Measurements from ENCODE around the gene PLAC8L1. TPM values are rescaled to one million over a fixed set of nuclear protein-coding genes. Genes with fewer than 3 reads are reported as not detected.

Gene PLAC8L1, protein sequence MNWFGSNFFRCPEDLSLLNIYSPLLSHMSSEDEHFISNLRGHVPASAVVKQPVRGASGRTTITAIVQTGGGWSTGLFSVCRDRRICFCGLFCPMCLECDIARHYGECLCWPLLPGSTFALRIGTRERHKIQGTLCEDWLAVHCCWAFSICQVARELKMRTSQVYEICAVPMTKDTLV
- total RNA-seq, result not detected
- polyA plus RNA-seq (ENCODE audit: insufficient read depth, low read depth, low replicate concordance), result not detected
- long read RNA-seq, donor 1, result 0 reads
- long read RNA-seq, donor 2, result 0 reads
- long read RNA-seq, donor 3, result 0 reads
- long read RNA-seq, donor 4, result 0 reads
- long read RNA-seq, donor 5, result 0 reads
- long read RNA-seq, donor 6, result 0 reads
- long read RNA-seq, donor 7, result 0 reads
- long read RNA-seq, donor 8, result 0 reads
- long read RNA-seq, donor 9, result 0 reads
- long read RNA-seq, donor 10, result 0 reads

DNA sequence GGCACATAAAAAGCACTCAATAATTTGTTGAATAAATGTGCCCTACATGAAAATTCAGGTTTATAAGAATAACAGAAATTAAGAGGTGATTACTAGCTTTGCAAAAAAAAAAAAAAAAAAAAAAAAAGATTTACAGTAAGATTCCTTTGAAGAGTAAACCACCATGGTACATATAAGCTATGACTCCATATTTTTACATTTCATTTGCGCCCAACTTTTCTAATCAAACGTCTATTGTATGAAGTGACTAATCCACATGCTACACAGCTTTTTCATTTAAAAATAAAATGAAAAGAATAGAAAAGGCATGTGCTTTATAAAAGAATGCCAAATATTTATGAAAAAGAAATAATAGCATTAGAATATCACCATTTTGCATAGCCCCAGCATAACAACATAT is at the start of gene PLAC8L1:
Gene PLAC8L1 (minus strand): TSS at position 101 of the 400 bp plus-strand sequence. CDS start 1,266 bp downstream, outside the sequence.
- DNase-seq, result no peak
- Histone ChIP-seq H3K9ac (ENCODE audit: low read length in 3 of 3) (no peak within 1 kb of the TSS), H3K36me3 (ENCODE audit: control insufficient read depth in 2 of 3, insufficient read depth in 3 of 3, low read length in 3 of 3) (no peaks in the 10 kb centered on the region), H3K27ac (ENCODE audit: low read depth in 2 of 2, low read length in 2 of 2) (no peak within 1 kb of the TSS), H3K4me1 (ENCODE audit: control insufficient read depth in 2 of 3, insufficient read depth in 2 of 3, low read depth in 1 of 3, low read length in 3 of 3) (no peaks in the 10 kb centered on the region), H3K4me3 (ENCODE audit: low read length in 3 of 3) (no peak within 1 kb of the TSS), H3K9me3 (ENCODE audit: control insufficient read depth in 2 of 3, insufficient read depth in 1 of 3, low read length in 3 of 3) (no peaks in the 10 kb centered on the region), H3K27me3 (ENCODE audit: control insufficient read depth, insufficient read depth, low read length) (no peaks in the 10 kb centered on the region)
- intact Hi-C loops (cut with DNase I), result no loop called here
- TF ChIP-seq, protein P1, sequence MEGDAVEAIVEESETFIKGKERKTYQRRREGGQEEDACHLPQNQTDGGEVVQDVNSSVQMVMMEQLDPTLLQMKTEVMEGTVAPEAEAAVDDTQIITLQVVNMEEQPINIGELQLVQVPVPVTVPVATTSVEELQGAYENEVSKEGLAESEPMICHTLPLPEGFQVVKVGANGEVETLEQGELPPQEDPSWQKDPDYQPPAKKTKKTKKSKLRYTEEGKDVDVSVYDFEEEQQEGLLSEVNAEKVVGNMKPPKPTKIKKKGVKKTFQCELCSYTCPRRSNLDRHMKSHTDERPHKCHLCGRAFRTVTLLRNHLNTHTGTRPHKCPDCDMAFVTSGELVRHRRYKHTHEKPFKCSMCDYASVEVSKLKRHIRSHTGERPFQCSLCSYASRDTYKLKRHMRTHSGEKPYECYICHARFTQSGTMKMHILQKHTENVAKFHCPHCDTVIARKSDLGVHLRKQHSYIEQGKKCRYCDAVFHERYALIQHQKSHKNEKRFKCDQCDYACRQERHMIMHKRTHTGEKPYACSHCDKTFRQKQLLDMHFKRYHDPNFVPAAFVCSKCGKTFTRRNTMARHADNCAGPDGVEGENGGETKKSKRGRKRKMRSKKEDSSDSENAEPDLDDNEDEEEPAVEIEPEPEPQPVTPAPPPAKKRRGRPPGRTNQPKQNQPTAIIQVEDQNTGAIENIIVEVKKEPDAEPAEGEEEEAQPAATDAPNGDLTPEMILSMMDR (IDR thresholded peaks at IDR 0.05; ENCODE audit: borderline replicate concordance, extremely low read depth, insufficient read depth), result no peak
- no peak for FAIRE-seq

DNA sequence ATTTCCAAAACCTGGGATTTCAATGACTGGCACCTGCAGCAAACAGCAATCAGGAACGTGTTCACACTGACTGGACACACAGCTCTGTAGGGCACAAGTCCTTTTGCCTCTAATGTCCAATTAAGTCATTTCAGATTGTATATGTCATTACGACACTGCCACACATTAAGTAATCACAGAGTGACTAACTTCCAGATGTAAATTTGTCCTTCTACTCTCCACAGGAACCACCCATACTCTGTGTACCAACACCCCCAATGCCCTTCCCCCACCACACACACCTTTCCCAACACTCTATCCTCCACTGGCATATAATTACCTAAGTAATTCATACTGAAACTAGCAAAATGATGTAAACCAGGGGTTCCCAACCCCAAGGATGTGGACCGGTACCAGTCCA is 46.6 kb upstream of the PLAC8L1 start:
- TF ChIP-seq, protein P1 (IDR thresholded peaks at IDR 0.05; ENCODE audit: borderline replicate concordance, extremely low read depth, insufficient read depth), result no peak
- no peak for FAIRE-seq
- no peak overlapping the region for H3K4me3 ChIP-seq (ENCODE audit: low read length in 3 of 3)
- DNase-seq, result no peak
- H3K27me3 ChIP-seq (ENCODE audit: control insufficient read depth, insufficient read depth, low read length), result no peaks in the 10 kb centered on the region
- H3K4me1 ChIP-seq (ENCODE audit: control insufficient read depth in 2 of 3, insufficient read depth in 2 of 3, low read depth in 1 of 3, low read length in 3 of 3), result no peaks in the 10 kb centered on the region
- no peak overlapping the region for H3K27ac ChIP-seq (ENCODE audit: low read depth in 2 of 2, low read length in 2 of 2)
- H3K36me3 ChIP-seq (ENCODE audit: control insufficient read depth in 2 of 3, insufficient read depth in 3 of 3, low read length in 3 of 3), result peaks cover 11 to 63% (median 23%) of the 10 kb centered on the region in 3 donors
- no peaks in the 10 kb centered on the region for H3K9me3 ChIP-seq (ENCODE audit: control insufficient read depth in 2 of 3, insufficient read depth in 1 of 3, low read length in 3 of 3)
- intact Hi-C loops (cut with DNase I), result no loop called here
- H3K9ac ChIP-seq (ENCODE audit: low read length in 3 of 3), result no peak overlapping the region

- intact Hi-C loops (cut with DNase I), result no loop called here
- TF ChIP-seq, protein P1 (IDR thresholded peaks at IDR 0.05; ENCODE audit: borderline replicate concordance, extremely low read depth, insufficient read depth), result no peak
- H3K4me3 ChIP-seq (ENCODE audit: low read length in 3 of 3), result no peak overlapping the region
- FAIRE-seq, result no peak
- no peaks in the 10 kb centered on the region for H3K4me1 ChIP-seq (ENCODE audit: control insufficient read depth in 2 of 3, insufficient read depth in 2 of 3, low read depth in 1 of 3, low read length in 3 of 3)
- no peak overlapping the region for H3K9ac ChIP-seq (ENCODE audit: low read length in 3 of 3)
- H3K27me3 ChIP-seq (ENCODE audit: control insufficient read depth, insufficient read depth, low read length), result no peaks in the 10 kb centered on the region
- DNase-seq, result no peak
- peaks cover 0 to 33% (median 12%) of the 10 kb centered on the region in 3 donors for H3K36me3 ChIP-seq (ENCODE audit: control insufficient read depth in 2 of 3, insufficient read depth in 3 of 3, low read length in 3 of 3)
- no peak overlapping the region for H3K27ac ChIP-seq (ENCODE audit: low read depth in 2 of 2, low read length in 2 of 2)
- no peaks in the 10 kb centered on the region for H3K9me3 ChIP-seq (ENCODE audit: control insufficient read depth in 2 of 3, insufficient read depth in 1 of 3, low read length in 3 of 3)
Measured at GRCh38 chr5:146137967-146138403, 32.6 kb upstream of the PLAC8L1 start.
